Measurements from ENCODE around the gene DNAJA4.

DNAJA4 gene

GRCh38 chr15:78308422-78309032 lies 44.2 kb downstream of the DNAJA4 start:
- no peaks in the 10 kb centered on the region for H3K9me3 Mint-ChIP-seq
- H3K27ac Mint-ChIP-seq, result no peak overlapping the region
- H3K36me3 Mint-ChIP-seq (ENCODE audit: low read depth), result no peaks in the 10 kb centered on the region
- TF ChIP-seq CTCF (IDR thresholded peaks at IDR 0.05; ENCODE audit: unreplicated experiment in 3 of 3), result peak; percentile 94 to 99 (median 98)
- peaks cover 19% of the 10 kb centered on the region for H3K4me1 Mint-ChIP-seq
- no peak overlapping the region for H3K4me3 Mint-ChIP-seq
- peaks cover 30% of the 10 kb centered on the region for H3K27me3 Mint-ChIP-seq (ENCODE audit: low read depth)

- no peaks in the 10 kb centered on the region for H3K36me3 Mint-ChIP-seq (ENCODE audit: low read depth)
- peaks cover 31% of the 10 kb centered on the region for H3K27me3 Mint-ChIP-seq (ENCODE audit: low read depth)
- no peak for TF ChIP-seq CTCF (IDR thresholded peaks at IDR 0.05; ENCODE audit: unreplicated experiment in 3 of 3)
- no peaks in the 10 kb centered on the region for H3K9me3 Mint-ChIP-seq
- no peak overlapping the region for H3K27ac Mint-ChIP-seq
- H3K4me1 Mint-ChIP-seq, result peaks cover 21% of the 10 kb centered on the region
- H3K4me3 Mint-ChIP-seq, result no peak overlapping the region
Observed at GRCh38 chr15:78311292-78311691, 46.9 kb downstream of the DNAJA4 start.

- H3K4me3 Mint-ChIP-seq, result no peak overlapping the region
- TF ChIP-seq CTCF (IDR thresholded peaks at IDR 0.05; ENCODE audit: unreplicated experiment in 3 of 3), result no peak
- H3K4me1 Mint-ChIP-seq, result peaks cover 31% of the 10 kb centered on the region
- H3K27me3 Mint-ChIP-seq (ENCODE audit: low read depth), result peaks cover 43% of the 10 kb centered on the region
- no peaks in the 10 kb centered on the region for H3K36me3 Mint-ChIP-seq (ENCODE audit: low read depth)
- H3K27ac Mint-ChIP-seq, result peak overlapping the region in 2 of 3 experiments; percentile 27 to 47
- no peaks in the 10 kb centered on the region for H3K9me3 Mint-ChIP-seq
Observed at GRCh38 chr15:78312536-78312935, 48.2 kb downstream of the DNAJA4 start.

DNA sequence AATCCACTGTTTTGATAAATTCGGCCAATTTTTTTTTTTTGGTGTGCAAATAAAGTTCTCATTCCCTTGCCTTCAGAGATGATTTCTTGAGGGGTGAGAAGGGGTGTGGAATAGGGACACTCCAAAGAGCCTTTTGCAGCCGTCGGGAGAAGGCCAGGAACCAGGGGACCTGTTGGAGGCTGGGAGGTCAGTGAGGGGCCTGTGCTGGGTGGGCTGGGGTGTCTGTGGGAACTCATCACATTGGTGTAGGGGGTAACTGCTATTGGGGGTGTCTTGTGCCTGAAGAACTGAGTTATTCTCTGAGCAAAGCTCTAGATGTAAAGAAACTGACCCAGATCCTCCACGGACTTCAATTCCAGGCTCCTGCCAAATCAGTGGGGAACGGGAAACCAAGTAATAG lies 48.6 kb downstream of the DNAJA4 start:
- no peak overlapping the region for H3K4me3 Mint-ChIP-seq
- H3K27me3 Mint-ChIP-seq (ENCODE audit: low read depth), result peaks cover 44% of the 10 kb centered on the region
- no peaks in the 10 kb centered on the region for H3K36me3 Mint-ChIP-seq (ENCODE audit: low read depth)
- H3K9me3 Mint-ChIP-seq, result no peaks in the 10 kb centered on the region
- peak overlapping the region in 2 of 3 experiments; percentile 27 to 47 for H3K27ac Mint-ChIP-seq
- no peak for TF ChIP-seq CTCF (IDR thresholded peaks at IDR 0.05; ENCODE audit: unreplicated experiment in 3 of 3)
- peaks cover 33% of the 10 kb centered on the region for H3K4me1 Mint-ChIP-seq

GRCh38 chr15:78313383-78313782 lies 49.0 kb downstream of the DNAJA4 start:
- no peaks in the 10 kb centered on the region for H3K36me3 Mint-ChIP-seq (ENCODE audit: low read depth)
- H3K4me1 Mint-ChIP-seq, result peaks cover 29% of the 10 kb centered on the region
- H3K27me3 Mint-ChIP-seq (ENCODE audit: low read depth), result peaks cover 41% of the 10 kb centered on the region
- H3K27ac Mint-ChIP-seq, result no peak overlapping the region
- H3K9me3 Mint-ChIP-seq, result no peaks in the 10 kb centered on the region
- H3K4me3 Mint-ChIP-seq, result no peak overlapping the region
- no peak for TF ChIP-seq CTCF (IDR thresholded peaks at IDR 0.05; ENCODE audit: unreplicated experiment in 3 of 3)

GRCh38 chr15:78314181-78314581 lies 49.8 kb downstream of the DNAJA4 start:
- Mint-ChIP-seq H3K27me3 (ENCODE audit: low read depth) (peaks cover 44% of the 10 kb centered on the region), H3K36me3 (ENCODE audit: low read depth) (no peaks in the 10 kb centered on the region), H3K9me3 (no peaks in the 10 kb centered on the region), H3K27ac (no peak overlapping the region), H3K4me1 (peaks cover 27% of the 10 kb centered on the region), H3K4me3 (no peak overlapping the region)
- TF ChIP-seq CTCF (IDR thresholded peaks at IDR 0.05; ENCODE audit: unreplicated experiment in 3 of 3), result no peak

Data from nephron (organoid).